Hematopoietic multipotent progenitor cell (in vitro differentiated cells): ENCODE data around the gene EXOC4. TPM values are rescaled to one million over a fixed set of nuclear protein-coding genes. Genes with fewer than 3 reads are reported as not detected.

ENCODE experiments used
- DNase-seq, 3 donors: peaks; one replicate each; pipeline ENCODE4 v3.0.0-alpha.2; 2011 to 2015; ENCODE audit warnings: low read depth in 2 of 3, low spot score in 2 of 3
- small RNA-seq: library from RNA; depleted of rRNA; stranded (forward); fragments of <200 nt; gene quantifications from one replicate; pipeline ENCODE3, GENCODE V24; 2012
- total RNA-seq: library from RNA; depleted of rRNA; stranded (reverse); fragments of >200 nt; gene quantifications from one replicate; pipeline ENCODE4 v1.2.3, GENCODE V29; 2012

EXOC4 gene
- total RNA-seq, 1 donor, result 66.2 TPM

GRCh38 chr7:134114992-134115391, 862.1 kb downstream of the EXOC4 start:
- DNase-seq, result no peak

Small RNA genes lying within 50 kb of the gene (small RNA-seq; reads per million reads assigned to genes)
- not detected for gene MIR6133

Other genes starting within 250 kb of the EXOC4 start
- gene CHCHD3, start 171.0 kb upstream of the EXOC4 start, total RNA-seq, result 26.1 TPM